H9 (cell line): Measurements from ENCODE around the gene USH2A. TPM values are rescaled to one million over a fixed set of nuclear protein-coding genes. Genes with fewer than 3 reads are reported as not detected.

Experiments used
- DNase-seq: peaks from one replicate; pipeline ENCODE4 v3.0.0-alpha.2; 2017
- H2AFZ ChIP-seq: one replicate; pipeline ENCODE4 v1.6.1; 2013; ENCODE audit warnings: mild to moderate bottlenecking, low read length, control low read depth, moderate library complexity
- H2AK5ac ChIP-seq: 2 replicates; pipeline ENCODE4 v1.6.1; 2013; ENCODE audit warnings: low read length, control low read depth, mixed read lengths; ENCODE audit not compliant: insufficient read length
- H2BK120ac ChIP-seq: one replicate; pipeline ENCODE4 v1.6.1; 2013; ENCODE audit warnings: low read depth, mild to moderate bottlenecking, low read length, control low read depth, inconsistent platforms; ENCODE audit not compliant: poor library complexity, severe bottlenecking
- H2BK12ac ChIP-seq: 2 replicates; pipeline ENCODE4 v1.6.1; 2013; ENCODE audit warnings: low read length, control low read depth, mixed read lengths, low read depth; ENCODE audit not compliant: insufficient read length
- H2BK15ac ChIP-seq: 2 replicates; pipeline ENCODE4 v1.6.1; 2013; ENCODE audit warnings: low read depth, low read length, control low read depth
- H2BK20ac ChIP-seq: one replicate; pipeline ENCODE4 v1.6.1; 2013; ENCODE audit warnings: low read depth, mild to moderate bottlenecking, low read length, control low read depth, inconsistent platforms; ENCODE audit not compliant: poor library complexity, severe bottlenecking
- H2BK5ac ChIP-seq: 2 replicates; pipeline ENCODE4 v1.6.1; 2013; ENCODE audit warnings: low read length, control low read depth, mixed read lengths; ENCODE audit not compliant: insufficient read length
- H3K14ac ChIP-seq: 2 replicates; pipeline ENCODE4 v1.6.1; 2013; ENCODE audit warnings: low read length, control low read depth; ENCODE audit not compliant: insufficient read depth
- H3K18ac ChIP-seq: 2 replicates; pipeline ENCODE4 v1.6.1; 2013; ENCODE audit warnings: low read depth, mild to moderate bottlenecking, mixed read lengths, low read length, control low read depth; ENCODE audit not compliant: insufficient read length
- H3K23ac ChIP-seq: 2 replicates; pipeline ENCODE4 v1.6.1; 2013; ENCODE audit warnings: low read length, control low read depth, mixed read lengths, low read depth; ENCODE audit not compliant: insufficient read length
- H3K23me2 ChIP-seq: 2 replicates; pipeline ENCODE4 v1.6.1; 2013; ENCODE audit warnings: low read depth, mild to moderate bottlenecking, mixed read lengths, low read length, control low read depth; ENCODE audit not compliant: insufficient read length, poor library complexity, severe bottlenecking
- H3K27ac ChIP-seq: 2 replicates; pipeline ENCODE4 v1.5.1; 2013; ENCODE audit warnings: low read length, control low read depth, mixed read lengths, low read depth; ENCODE audit not compliant: insufficient read length
- H3K27me3 ChIP-seq: 2 replicates; pipeline ENCODE4 v1.6.1; 2013; ENCODE audit warnings: low read length, control low read depth, inconsistent platforms; ENCODE audit not compliant: insufficient read depth
- H3K4ac ChIP-seq: 2 replicates; pipeline ENCODE4 v1.6.1; 2013; ENCODE audit warnings: low read depth, mild to moderate bottlenecking, control low read depth, inconsistent platforms, low read length, moderate library complexity
- H3K4me1 ChIP-seq: 2 replicates; pipeline ENCODE4 v1.6.1; 2013; ENCODE audit warnings: low read length, control low read depth, inconsistent platforms; ENCODE audit not compliant: insufficient read depth
- H3K4me2 ChIP-seq: 2 replicates; pipeline ENCODE4 v1.6.1; 2013; ENCODE audit warnings: low read length, control low read depth, mixed read lengths; ENCODE audit not compliant: insufficient read length, insufficient read depth
- H3K56ac ChIP-seq: 2 replicates; pipeline ENCODE4 v1.6.1; 2013; ENCODE audit warnings: low read depth, mild to moderate bottlenecking, mixed read lengths, low read length, control low read depth; ENCODE audit not compliant: insufficient read length
- H3K79me1 ChIP-seq: 2 replicates; pipeline ENCODE4 v1.6.1; 2013; ENCODE audit warnings: low read depth, mild to moderate bottlenecking, moderate library complexity, low read length, control low read depth, inconsistent platforms; ENCODE audit not compliant: insufficient read depth, poor library complexity, severe bottlenecking
- H3K79me2 ChIP-seq: 2 replicates; pipeline ENCODE4 v1.6.1; 2013; ENCODE audit warnings: low read length, control low read depth, inconsistent platforms; ENCODE audit not compliant: insufficient read depth
- H3K9ac ChIP-seq: 2 replicates; pipeline ENCODE4 v1.6.1; 2013; ENCODE audit warnings: low read length, control low read depth, mixed read lengths; ENCODE audit not compliant: insufficient read length; ENCODE audit errors: extremely low read depth
- H3K9me3 ChIP-seq: one replicate; pipeline ENCODE4 v1.6.1; 2013; ENCODE audit warnings: low read depth, low read length, inconsistent platforms; ENCODE audit not compliant: control insufficient read depth
- H3T11ph ChIP-seq: one replicate; pipeline ENCODE4 v1.6.1; 2013; ENCODE audit warnings: mild to moderate bottlenecking, low read length, control low read depth, inconsistent platforms
- H4K20me1 ChIP-seq: one replicate; pipeline ENCODE4 v1.6.1; 2013; ENCODE audit not compliant: control insufficient read depth, insufficient read length, insufficient read depth
- H4K5ac ChIP-seq: 2 replicates; pipeline ENCODE4 v1.6.1; 2013; ENCODE audit warnings: low read depth, mild to moderate bottlenecking, mixed read lengths, low read length, control low read depth; ENCODE audit not compliant: insufficient read length
- H4K8ac ChIP-seq: replicated peaks from 2 replicates; pipeline ENCODE4 v1.6.1; 2013; ENCODE audit warnings: low read length, control low read depth, mixed read lengths, low read depth; ENCODE audit not compliant: insufficient read length
- H4K91ac ChIP-seq: 2 replicates; pipeline ENCODE4 v1.6.1; 2013; ENCODE audit warnings: low read depth, mild to moderate bottlenecking, moderate library complexity, mixed read lengths, low read length, control low read depth; ENCODE audit not compliant: insufficient read length
- H3K27ac Mint-ChIP-seq, 3 experiments: 2 replicates in 2 of 3; 3 replicates in 1 of 3; pipeline ENCODE4 v1.8.0; 2020 to 2021; ENCODE audit warnings: mixed read lengths in 3 of 3, mild to moderate bottlenecking in 1 of 3, moderate library complexity in 1 of 3
- H3K27me3 Mint-ChIP-seq: 2 replicates; pipeline ENCODE4 v1.8.0; 2021; ENCODE audit warnings: low read depth, mild to moderate bottlenecking, moderate library complexity, mixed read lengths
- H3K36me3 Mint-ChIP-seq, 3 experiments: 2 replicates in 2 of 3; 3 replicates in 1 of 3; pipeline ENCODE4 v1.8.0; 2020 to 2021; ENCODE audit warnings: low read depth in 3 of 3, mixed read lengths in 3 of 3; ENCODE audit not compliant: insufficient read depth in 1 of 3
- H3K4me1 Mint-ChIP-seq, 2 experiments: 2 replicates each; pipeline ENCODE4 v1.8.0; 2020; ENCODE audit warnings: mixed read lengths in 2 of 2
- H3K4me3 Mint-ChIP-seq, 2 experiments: 2 replicates in 1 of 2; 3 replicates in 1 of 2; pipeline ENCODE4 v1.8.0; 2020 to 2021; ENCODE audit warnings: mild to moderate bottlenecking in 2 of 2, mixed read lengths in 2 of 2, moderate library complexity in 1 of 2
- H3K9me3 Mint-ChIP-seq, 2 experiments: 2 replicates in 1 of 2; 3 replicates in 1 of 2; pipeline ENCODE4 v1.8.0; 2020; ENCODE audit warnings: mild to moderate bottlenecking in 2 of 2, mixed read lengths in 2 of 2, moderate library complexity in 1 of 2
- WGBS: extraction: QIAGEN DNeasy Blood & Tissue Kit; methylation state at CpG from one replicate; pipeline ENCODE4 v1.1.7; 2013; ENCODE audit warnings: missing lambda C conversion rate, low lambda C conversion rate, mixed read lengths; ENCODE audit not compliant: insufficient read length; ENCODE audit errors: extremely low coverage; 5-methylcytosine and 5-hydroxymethylcytosine counted together
- total RNA-seq: library from RNA; stranded (reverse); gene quantifications from 2 replicates; pipeline ENCODE4 v1.2.1, GENCODE V29; 2021
- TF ChIP-seq, protein P1 (sequence below): fragments of 200-600 bp; sonication (generic); conservative IDR thresholded peaks from 3 replicates; pipeline ENCODE4 v1.8.0; 2021; ENCODE audit warnings: antibody characterized with exemption, mild to moderate bottlenecking

The USH2A gene
- total RNA-seq, 1 experiment from 2014 or later, result 0.11 TPM

DNA sequence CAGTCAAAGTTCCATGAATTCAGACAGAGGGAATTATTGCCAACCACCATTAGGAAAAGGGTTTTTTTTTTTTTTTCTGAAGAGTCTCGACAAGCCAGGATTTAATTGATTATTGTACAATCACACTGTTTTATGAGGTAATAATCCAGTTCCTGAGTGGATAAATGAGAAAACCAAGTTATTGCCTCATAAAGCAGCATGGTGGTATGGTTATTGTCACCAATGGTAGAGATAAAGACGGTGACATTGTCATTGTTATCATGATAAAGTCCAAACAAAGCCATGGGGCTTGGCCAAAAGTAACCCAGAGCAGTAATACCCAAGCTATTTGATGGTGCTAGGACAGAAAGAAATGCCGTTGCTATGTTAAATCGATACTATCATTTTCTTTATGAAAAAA, 232.8 kb downstream of the USH2A start:
- no peak overlapping the region for H4K91ac ChIP-seq
- no peak for DNase-seq
- no peaks in the 10 kb centered on the region for H3K4me1 ChIP-seq
- no peaks in the 10 kb centered on the region for H3K23me2 ChIP-seq
- H3K79me2 ChIP-seq, result no peaks in the 10 kb centered on the region
- Mint-ChIP-seq H3K27me3 (no peaks in the 10 kb centered on the region; the same call in 1 of the 2 replicates), H3K4me1 (peaks cover 8 to 12% of the 10 kb centered on the region in 2 experiments), H3K4me3 (no peak overlapping the region), H3K27ac (no peak overlapping the region), H3K9me3 (no peaks in the 10 kb centered on the region), H3K36me3 (no peaks in the 10 kb centered on the region)
- no peak overlapping the region for H3K18ac ChIP-seq
- H3K23ac ChIP-seq, result no peak overlapping the region
- no peak overlapping the region for H2AK5ac ChIP-seq
- TF ChIP-seq, protein P1, sequence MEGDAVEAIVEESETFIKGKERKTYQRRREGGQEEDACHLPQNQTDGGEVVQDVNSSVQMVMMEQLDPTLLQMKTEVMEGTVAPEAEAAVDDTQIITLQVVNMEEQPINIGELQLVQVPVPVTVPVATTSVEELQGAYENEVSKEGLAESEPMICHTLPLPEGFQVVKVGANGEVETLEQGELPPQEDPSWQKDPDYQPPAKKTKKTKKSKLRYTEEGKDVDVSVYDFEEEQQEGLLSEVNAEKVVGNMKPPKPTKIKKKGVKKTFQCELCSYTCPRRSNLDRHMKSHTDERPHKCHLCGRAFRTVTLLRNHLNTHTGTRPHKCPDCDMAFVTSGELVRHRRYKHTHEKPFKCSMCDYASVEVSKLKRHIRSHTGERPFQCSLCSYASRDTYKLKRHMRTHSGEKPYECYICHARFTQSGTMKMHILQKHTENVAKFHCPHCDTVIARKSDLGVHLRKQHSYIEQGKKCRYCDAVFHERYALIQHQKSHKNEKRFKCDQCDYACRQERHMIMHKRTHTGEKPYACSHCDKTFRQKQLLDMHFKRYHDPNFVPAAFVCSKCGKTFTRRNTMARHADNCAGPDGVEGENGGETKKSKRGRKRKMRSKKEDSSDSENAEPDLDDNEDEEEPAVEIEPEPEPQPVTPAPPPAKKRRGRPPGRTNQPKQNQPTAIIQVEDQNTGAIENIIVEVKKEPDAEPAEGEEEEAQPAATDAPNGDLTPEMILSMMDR, result no peak
- H3K27me3 ChIP-seq, result no peaks in the 10 kb centered on the region
- no peak overlapping the region for H3T11ph ChIP-seq
- H2BK15ac ChIP-seq, result no peak overlapping the region
- no peaks in the 10 kb centered on the region for H4K20me1 ChIP-seq
- H2BK5ac ChIP-seq, result no peak overlapping the region
- no peak overlapping the region for H4K5ac ChIP-seq
- no peak overlapping the region for H2AFZ ChIP-seq
- H2BK20ac ChIP-seq, result no peak overlapping the region
- no peaks in the 10 kb centered on the region for H3K79me1 ChIP-seq
- no peak overlapping the region for H3K4me2 ChIP-seq
- H3K9me3 ChIP-seq, result no peaks in the 10 kb centered on the region
- no peak overlapping the region for H4K8ac ChIP-seq
- H3K27ac ChIP-seq, result no peak overlapping the region
- no peak overlapping the region for H3K14ac ChIP-seq
- no peak overlapping the region for H2BK12ac ChIP-seq
- H3K9ac ChIP-seq, result no peak overlapping the region
- WGBS, result no CpG with 5 or more reads among the region's 4 CpGs
- H3K56ac ChIP-seq, result no peak overlapping the region
- no peak overlapping the region for H3K4ac ChIP-seq
- H2BK120ac ChIP-seq, result no peak overlapping the region
